Measurements from ENCODE around the gene NRN1L.

NRN1L gene

DNA sequence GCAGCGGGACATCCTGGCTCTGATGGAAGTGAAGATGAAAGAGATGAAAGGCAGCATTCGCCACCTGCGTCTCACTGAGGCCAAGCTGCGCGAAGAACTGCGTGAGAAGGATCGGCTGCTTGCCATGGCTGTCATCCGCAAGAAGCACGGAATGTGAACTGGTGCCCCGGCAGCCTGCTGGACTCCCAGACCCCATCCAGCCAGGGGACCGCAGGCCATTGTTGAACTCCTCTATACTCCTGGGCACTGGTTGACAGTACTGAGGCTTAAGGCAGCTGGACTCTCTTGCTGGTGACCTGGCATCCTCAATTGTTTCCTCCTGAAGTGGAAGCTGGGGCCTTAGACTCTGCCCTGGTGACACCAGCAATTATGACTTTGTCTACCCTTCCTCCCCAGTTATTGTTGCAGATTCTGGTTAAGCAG lies 41.3 kb upstream of the NRN1L start:
- TF ChIP-seq, protein P1, sequence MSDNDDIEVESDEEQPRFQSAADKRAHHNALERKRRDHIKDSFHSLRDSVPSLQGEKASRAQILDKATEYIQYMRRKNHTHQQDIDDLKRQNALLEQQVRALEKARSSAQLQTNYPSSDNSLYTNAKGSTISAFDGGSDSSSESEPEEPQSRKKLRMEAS (IDR thresholded peaks at IDR 0.05) = no peak
- TF ChIP-seq TCF12 (IDR thresholded peaks at IDR 0.05; ENCODE audit: low read depth) = no peak
- TF ChIP-seq TAF1 (IDR thresholded peaks at IDR 0.05; ENCODE audit: low read depth) = no peak

DNA sequence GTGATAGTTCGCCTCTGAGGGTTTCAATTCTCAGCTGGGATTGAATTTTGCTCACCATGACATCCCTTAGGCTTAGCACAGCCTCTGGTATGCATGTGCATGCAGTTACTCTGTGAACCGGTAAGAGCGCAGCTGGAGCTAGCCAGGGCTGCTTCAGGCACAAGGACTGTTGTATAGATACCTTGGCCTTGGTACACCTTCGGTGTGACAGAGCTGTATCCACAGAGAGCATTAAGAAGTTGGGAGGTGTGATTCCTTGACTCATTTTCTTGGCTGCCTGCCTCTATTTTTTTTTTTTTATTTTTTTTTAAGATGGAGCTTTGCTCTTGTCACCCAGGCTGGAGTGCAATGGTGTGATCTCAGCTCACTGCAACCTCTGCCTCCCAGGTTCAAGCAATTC lies 40.2 kb upstream of the NRN1L start:
- TF ChIP-seq TAF1 (IDR thresholded peaks at IDR 0.05; ENCODE audit: low read depth) (no peak), FOXM1 (IDR thresholded peaks at IDR 0.05; ENCODE audit: borderline replicate concordance, low read depth) (no peak), EGR1 (IDR thresholded peaks at IDR 0.05) (no peak), EP300 (IDR thresholded peaks at IDR 0.05; ENCODE audit: borderline replicate concordance) (no peak), TEAD4 (IDR thresholded peaks at IDR 0.05) (no peak), CEBPB (IDR thresholded peaks at IDR 0.05) (no peak), NFIC (IDR thresholded peaks at IDR 0.05) (no peak), ZBTB7A (IDR thresholded peaks at IDR 0.05; ENCODE audit: low read depth) (no peak), RAD21 (IDR thresholded peaks at IDR 0.05; ENCODE audit: low read depth) (no peak), TCF12 (IDR thresholded peaks at IDR 0.05; ENCODE audit: low read depth) (no peak), YY1 (IDR thresholded peaks at IDR 0.05; ENCODE audit: low read depth) (no peak), CREB1 (IDR thresholded peaks at IDR 0.05; ENCODE audit: low read depth) (no peak)
- TF ChIP-seq, protein P2, sequence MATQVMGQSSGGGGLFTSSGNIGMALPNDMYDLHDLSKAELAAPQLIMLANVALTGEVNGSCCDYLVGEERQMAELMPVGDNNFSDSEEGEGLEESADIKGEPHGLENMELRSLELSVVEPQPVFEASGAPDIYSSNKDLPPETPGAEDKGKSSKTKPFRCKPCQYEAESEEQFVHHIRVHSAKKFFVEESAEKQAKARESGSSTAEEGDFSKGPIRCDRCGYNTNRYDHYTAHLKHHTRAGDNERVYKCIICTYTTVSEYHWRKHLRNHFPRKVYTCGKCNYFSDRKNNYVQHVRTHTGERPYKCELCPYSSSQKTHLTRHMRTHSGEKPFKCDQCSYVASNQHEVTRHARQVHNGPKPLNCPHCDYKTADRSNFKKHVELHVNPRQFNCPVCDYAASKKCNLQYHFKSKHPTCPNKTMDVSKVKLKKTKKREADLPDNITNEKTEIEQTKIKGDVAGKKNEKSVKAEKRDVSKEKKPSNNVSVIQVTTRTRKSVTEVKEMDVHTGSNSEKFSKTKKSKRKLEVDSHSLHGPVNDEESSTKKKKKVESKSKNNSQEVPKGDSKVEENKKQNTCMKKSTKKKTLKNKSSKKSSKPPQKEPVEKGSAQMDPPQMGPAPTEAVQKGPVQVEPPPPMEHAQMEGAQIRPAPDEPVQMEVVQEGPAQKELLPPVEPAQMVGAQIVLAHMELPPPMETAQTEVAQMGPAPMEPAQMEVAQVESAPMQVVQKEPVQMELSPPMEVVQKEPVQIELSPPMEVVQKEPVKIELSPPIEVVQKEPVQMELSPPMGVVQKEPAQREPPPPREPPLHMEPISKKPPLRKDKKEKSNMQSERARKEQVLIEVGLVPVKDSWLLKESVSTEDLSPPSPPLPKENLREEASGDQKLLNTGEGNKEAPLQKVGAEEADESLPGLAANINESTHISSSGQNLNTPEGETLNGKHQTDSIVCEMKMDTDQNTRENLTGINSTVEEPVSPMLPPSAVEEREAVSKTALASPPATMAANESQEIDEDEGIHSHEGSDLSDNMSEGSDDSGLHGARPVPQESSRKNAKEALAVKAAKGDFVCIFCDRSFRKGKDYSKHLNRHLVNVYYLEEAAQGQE (IDR thresholded peaks at IDR 0.05; ENCODE audit: low read depth) = no peak
- TF ChIP-seq, protein P3, sequence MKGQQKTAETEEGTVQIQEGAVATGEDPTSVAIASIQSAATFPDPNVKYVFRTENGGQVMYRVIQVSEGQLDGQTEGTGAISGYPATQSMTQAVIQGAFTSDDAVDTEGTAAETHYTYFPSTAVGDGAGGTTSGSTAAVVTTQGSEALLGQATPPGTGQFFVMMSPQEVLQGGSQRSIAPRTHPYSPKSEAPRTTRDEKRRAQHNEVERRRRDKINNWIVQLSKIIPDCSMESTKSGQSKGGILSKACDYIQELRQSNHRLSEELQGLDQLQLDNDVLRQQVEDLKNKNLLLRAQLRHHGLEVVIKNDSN (IDR thresholded peaks at IDR 0.05) = no peak
- TF ChIP-seq, protein P1 (IDR thresholded peaks at IDR 0.05) = no peak

DNA sequence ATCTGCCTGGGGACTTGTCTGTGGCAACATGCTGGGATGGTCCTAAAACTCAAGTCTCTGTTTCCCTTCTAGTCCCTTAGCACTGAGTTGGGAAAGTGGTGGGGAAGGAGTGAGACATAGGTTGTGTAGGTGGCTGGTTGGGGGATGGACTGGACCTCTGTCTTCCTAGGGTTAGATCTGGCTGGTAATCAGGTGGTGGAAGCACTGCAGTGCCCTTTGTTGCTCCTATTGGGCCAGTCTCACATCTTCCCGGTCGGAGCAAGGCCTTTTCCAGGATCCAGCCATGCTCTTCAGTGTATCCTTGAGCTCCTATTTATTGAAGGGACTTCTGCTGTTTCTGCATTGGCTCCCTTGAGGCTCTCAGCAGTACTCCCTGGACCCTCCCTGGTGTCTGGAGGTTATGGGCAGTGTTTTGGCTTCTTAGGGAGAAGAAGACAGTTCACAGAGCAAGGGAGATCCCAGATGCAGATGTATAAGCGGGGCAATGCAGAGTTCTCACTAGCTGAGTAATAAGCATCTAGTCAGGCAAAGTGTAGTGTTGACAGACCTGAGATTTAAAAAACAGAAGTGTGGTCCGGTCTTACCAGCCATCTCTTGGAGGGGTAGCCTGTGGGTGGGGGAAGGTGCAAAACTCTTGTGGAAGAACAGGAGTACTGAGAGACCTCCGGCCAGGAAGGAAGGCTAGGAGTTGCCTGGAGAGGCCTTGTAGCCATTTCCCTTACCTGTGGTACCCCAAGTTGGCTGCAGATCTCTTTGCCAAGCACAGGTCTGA lies 39.2 kb upstream of the NRN1L start:
- TF ChIP-seq TEAD4 (IDR thresholded peaks at IDR 0.05) (no peak), EP300 (IDR thresholded peaks at IDR 0.05; ENCODE audit: borderline replicate concordance) (no peak), EGR1 (IDR thresholded peaks at IDR 0.05) (no peak), CEBPB (IDR thresholded peaks at IDR 0.05) (no peak), TCF12 (IDR thresholded peaks at IDR 0.05; ENCODE audit: low read depth) (no peak), RAD21 (IDR thresholded peaks at IDR 0.05; ENCODE audit: low read depth) (no peak)
- TF ChIP-seq, protein P3 (IDR thresholded peaks at IDR 0.05) = no peak
- TF ChIP-seq, protein P1 (IDR thresholded peaks at IDR 0.05) = no peak

DNA sequence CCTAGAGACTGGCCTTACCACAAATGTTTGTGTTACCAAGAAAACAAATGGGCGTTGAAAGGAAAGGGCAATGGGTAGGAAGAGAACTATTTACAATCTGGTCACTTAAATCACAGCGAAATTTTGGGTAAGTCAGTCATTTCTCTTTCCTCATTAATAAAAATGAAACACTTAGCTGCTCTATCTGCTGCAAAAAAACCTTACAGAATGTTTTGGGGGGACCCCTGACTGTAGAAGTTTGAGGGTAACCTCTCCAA lies 38.7 kb upstream of the NRN1L start:
- TF ChIP-seq FOXM1 (IDR thresholded peaks at IDR 0.05; ENCODE audit: borderline replicate concordance, low read depth) (no peak), CREB1 (IDR thresholded peaks at IDR 0.05; ENCODE audit: low read depth) (no peak), CEBPB (IDR thresholded peaks at IDR 0.05) (no peak)

DNA sequence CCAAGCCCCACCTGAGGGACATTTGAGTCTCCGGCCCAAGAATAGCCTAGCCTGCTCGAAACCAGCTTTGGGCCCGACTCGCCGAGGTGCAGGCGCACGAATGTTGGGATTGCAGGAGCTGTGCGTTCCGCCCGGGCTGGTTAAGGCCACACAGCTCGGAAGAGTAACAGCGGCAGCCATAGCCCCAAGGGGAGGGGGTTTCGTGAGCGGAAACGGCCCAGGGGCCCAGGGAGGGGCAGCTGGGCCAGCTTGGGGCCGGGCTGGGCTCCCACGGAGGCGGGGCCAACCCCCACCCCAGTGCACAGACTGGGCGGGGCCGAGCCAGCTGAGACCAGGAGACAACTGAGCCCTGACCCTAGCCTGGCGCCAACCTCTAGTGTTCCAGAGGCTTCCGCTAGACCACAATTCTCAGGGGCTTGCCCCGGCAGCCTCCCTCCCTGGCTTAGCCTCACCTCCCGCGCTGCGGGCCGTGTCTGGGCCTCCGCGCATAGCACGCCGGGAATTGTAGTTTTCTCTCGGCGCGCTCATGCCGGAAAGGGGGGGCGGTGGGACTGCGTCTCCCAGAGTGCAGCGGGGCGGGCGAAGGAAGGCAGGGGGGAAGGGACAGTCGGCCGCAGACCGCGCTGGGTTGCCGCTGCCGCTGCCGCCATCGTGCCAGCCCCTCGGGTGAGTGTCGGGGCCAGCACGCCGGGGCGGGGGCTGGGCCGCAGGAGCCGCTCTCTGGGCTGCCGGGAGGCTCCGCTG lies 38.2 kb upstream of the NRN1L start, which contains the start of gene NUTF2:
Gene NUTF2, plus strand, starts transcription at position 614 of the 744 bp plus-strand sequence. CDS start 18,198 bp downstream, outside the sequence.
- TF ChIP-seq, protein P1 (IDR thresholded peaks at IDR 0.05) = peak; percentile 69
- TF ChIP-seq TCF12 (IDR thresholded peaks at IDR 0.05; ENCODE audit: low read depth) (peak; percentile 76; the same call in 1 of the 2 replicates), FOXM1 (IDR thresholded peaks at IDR 0.05; ENCODE audit: borderline replicate concordance, low read depth) (no peak), TAF1 (IDR thresholded peaks at IDR 0.05; ENCODE audit: low read depth) (peak; percentile 45), NFIC (IDR thresholded peaks at IDR 0.05) (no peak), EGR1 (IDR thresholded peaks at IDR 0.05) (0 out of 2 replicates have a peak, but pooled peaks have one; percentile 59), TEAD4 (IDR thresholded peaks at IDR 0.05) (0 out of 2 replicates have a peak, but pooled peaks have one; percentile 31), CREB1 (IDR thresholded peaks at IDR 0.05; ENCODE audit: low read depth) (no peak), CEBPB (IDR thresholded peaks at IDR 0.05) (no peak), EP300 (IDR thresholded peaks at IDR 0.05; ENCODE audit: borderline replicate concordance) (no peak; the same call in 1 of the 2 replicates), YY1 (IDR thresholded peaks at IDR 0.05; ENCODE audit: low read depth) (peak; percentile 82), RAD21 (IDR thresholded peaks at IDR 0.05; ENCODE audit: low read depth) (no peak), ZBTB7A (IDR thresholded peaks at IDR 0.05; ENCODE audit: low read depth) (peak; percentile 89)
- TF ChIP-seq, protein P2 (IDR thresholded peaks at IDR 0.05; ENCODE audit: low read depth) = no peak
- TF ChIP-seq, protein P3 (IDR thresholded peaks at IDR 0.05) = 0 out of 2 replicates have a peak, but pooled peaks have one; percentile 28
